Loucy (cell line): ENCODE measurements around the gene MASTL.

Experiments
- H2AFZ ChIP-seq: fragments of 200-600 bp; sonication (generic); 2 replicates; pipeline ENCODE4 v1.6.0; 2016; ENCODE audit warnings: antibody characterized with exemption, mild to moderate bottlenecking, low read length, moderate library complexity
- H3F3A ChIP-seq: fragments of 200-600 bp; 2 replicates; pipeline ENCODE4 v1.6.0; 2016; ENCODE audit warnings: antibody characterized with exemption, low read depth, mild to moderate bottlenecking
- H3K27me3 ChIP-seq: fragments of 200-600 bp; sonication (generic); 2 replicates; pipeline ENCODE4 v1.6.1; 2014; ENCODE audit warnings: low read length, mild to moderate bottlenecking; ENCODE audit not compliant: insufficient read depth, poor library complexity, severe bottlenecking
- H3K36me3 ChIP-seq: fragments of 200-600 bp; sonication (generic); 2 replicates; pipeline ENCODE4 v1.6.1; 2016; ENCODE audit warnings: low read length; ENCODE audit not compliant: insufficient read depth
- H3K4me1 ChIP-seq: fragments of 200-600 bp; sonication (generic); 2 replicates; pipeline ENCODE4 v1.5.1; 2014; ENCODE audit warnings: low read length, mild to moderate bottlenecking; ENCODE audit not compliant: insufficient read depth, poor library complexity, severe bottlenecking
- H3K4me2 ChIP-seq: fragments of 200-600 bp; sonication (generic); 2 replicates; pipeline ENCODE4 v1.6.0; 2014; ENCODE audit warnings: antibody characterized with exemption, low read length, low read depth, mild to moderate bottlenecking; ENCODE audit not compliant: poor library complexity, severe bottlenecking
- H3K4me3 ChIP-seq: fragments of 200-600 bp; sonication (generic); 2 replicates; pipeline ENCODE4 v1.5.1; 2014; ENCODE audit warnings: low read length, mild to moderate bottlenecking, mixed read lengths; ENCODE audit not compliant: poor library complexity, severe bottlenecking
- H3K79me2 ChIP-seq: fragments of 200-600 bp; sonication (generic); 2 replicates; pipeline ENCODE4 v1.6.1; 2014; ENCODE audit warnings: low read length; ENCODE audit not compliant: insufficient read depth
- H3K9ac ChIP-seq: fragments of 200-600 bp; sonication (generic); 2 replicates; pipeline ENCODE4 v1.6.0; 2014; ENCODE audit warnings: mild to moderate bottlenecking, low read depth, low read length, moderate library complexity; ENCODE audit not compliant: poor library complexity, severe bottlenecking
- H3K9me2 ChIP-seq: fragments of 200-600 bp; sonication (generic); replicated peaks from 2 replicates; pipeline ENCODE4 v1.6.1; 2016; ENCODE audit warnings: low read depth, low read length, mixed read lengths
- H3K9me3 ChIP-seq: fragments of 200-600 bp; sonication (generic); 2 replicates; pipeline ENCODE4 v1.6.1; 2014; ENCODE audit warnings: mild to moderate bottlenecking, antibody characterized with exemption, low read length, low read depth; ENCODE audit not compliant: insufficient read depth
- H4K20me1 ChIP-seq: fragments of 200-600 bp; sonication (generic); 2 replicates; pipeline ENCODE4 v1.6.0; 2014; ENCODE audit warnings: antibody characterized with exemption, low read length, mild to moderate bottlenecking; ENCODE audit not compliant: insufficient read depth, poor library complexity, severe bottlenecking
- EZH2phosphoT487 ChIP-seq: fragments of 200-600 bp; IDR thresholded peaks from 2 replicates; pipeline ENCODE4 v1.6.1; 2018; ENCODE audit warnings: antibody characterized with exemption, mild to moderate bottlenecking, moderate library complexity, borderline replicate concordance
- TF ChIP-seq, protein P1 (sequence below): fragments of 200-600 bp; sonication (generic); conservative IDR thresholded peaks from 2 replicates; pipeline ENCODE4 v1.5.1; 2014; ENCODE audit warnings: mild to moderate bottlenecking, antibody characterized with exemption, low read length

MASTL gene

DNA sequence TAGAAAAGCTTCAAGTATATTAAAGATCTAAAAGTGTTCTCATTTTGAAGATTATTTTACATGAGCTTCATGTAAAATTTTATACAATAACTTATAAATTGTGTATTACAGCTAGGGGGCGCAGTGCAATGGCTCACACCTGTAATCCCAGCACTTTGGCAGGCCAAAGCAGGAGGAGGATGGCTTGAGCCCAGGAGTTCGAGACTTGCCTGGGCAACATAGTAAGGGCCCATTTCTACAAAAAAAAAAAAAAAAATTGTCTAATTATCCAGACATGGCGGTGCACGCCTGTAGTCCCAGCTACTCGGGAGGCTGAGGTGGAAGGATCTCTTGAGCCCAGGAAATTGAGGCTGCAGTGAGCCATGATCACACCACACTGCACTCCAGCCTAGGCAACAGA is 68.8 kb downstream of the MASTL start:
- Histone ChIP-seq H2AFZ (no peak overlapping the region), H3F3A (no peaks in the 10 kb centered on the region), H3K36me3 (peaks cover 46% of the 10 kb centered on the region), H3K4me2 (no peak overlapping the region), H3K4me3 (no peak overlapping the region), H3K9me2 (no peaks in the 10 kb centered on the region), H3K79me2 (no peaks in the 10 kb centered on the region), H3K27me3 (no peaks in the 10 kb centered on the region), H4K20me1 (no peaks in the 10 kb centered on the region), H3K9ac (no peak overlapping the region), H3K9me3 (no peaks in the 10 kb centered on the region), H3K4me1 (peaks cover 8% of the 10 kb centered on the region)
- TF ChIP-seq, protein P1, sequence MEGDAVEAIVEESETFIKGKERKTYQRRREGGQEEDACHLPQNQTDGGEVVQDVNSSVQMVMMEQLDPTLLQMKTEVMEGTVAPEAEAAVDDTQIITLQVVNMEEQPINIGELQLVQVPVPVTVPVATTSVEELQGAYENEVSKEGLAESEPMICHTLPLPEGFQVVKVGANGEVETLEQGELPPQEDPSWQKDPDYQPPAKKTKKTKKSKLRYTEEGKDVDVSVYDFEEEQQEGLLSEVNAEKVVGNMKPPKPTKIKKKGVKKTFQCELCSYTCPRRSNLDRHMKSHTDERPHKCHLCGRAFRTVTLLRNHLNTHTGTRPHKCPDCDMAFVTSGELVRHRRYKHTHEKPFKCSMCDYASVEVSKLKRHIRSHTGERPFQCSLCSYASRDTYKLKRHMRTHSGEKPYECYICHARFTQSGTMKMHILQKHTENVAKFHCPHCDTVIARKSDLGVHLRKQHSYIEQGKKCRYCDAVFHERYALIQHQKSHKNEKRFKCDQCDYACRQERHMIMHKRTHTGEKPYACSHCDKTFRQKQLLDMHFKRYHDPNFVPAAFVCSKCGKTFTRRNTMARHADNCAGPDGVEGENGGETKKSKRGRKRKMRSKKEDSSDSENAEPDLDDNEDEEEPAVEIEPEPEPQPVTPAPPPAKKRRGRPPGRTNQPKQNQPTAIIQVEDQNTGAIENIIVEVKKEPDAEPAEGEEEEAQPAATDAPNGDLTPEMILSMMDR, result peak; percentile 73
- TF ChIP-seq EZH2phosphoT487, result no peak

DNA sequence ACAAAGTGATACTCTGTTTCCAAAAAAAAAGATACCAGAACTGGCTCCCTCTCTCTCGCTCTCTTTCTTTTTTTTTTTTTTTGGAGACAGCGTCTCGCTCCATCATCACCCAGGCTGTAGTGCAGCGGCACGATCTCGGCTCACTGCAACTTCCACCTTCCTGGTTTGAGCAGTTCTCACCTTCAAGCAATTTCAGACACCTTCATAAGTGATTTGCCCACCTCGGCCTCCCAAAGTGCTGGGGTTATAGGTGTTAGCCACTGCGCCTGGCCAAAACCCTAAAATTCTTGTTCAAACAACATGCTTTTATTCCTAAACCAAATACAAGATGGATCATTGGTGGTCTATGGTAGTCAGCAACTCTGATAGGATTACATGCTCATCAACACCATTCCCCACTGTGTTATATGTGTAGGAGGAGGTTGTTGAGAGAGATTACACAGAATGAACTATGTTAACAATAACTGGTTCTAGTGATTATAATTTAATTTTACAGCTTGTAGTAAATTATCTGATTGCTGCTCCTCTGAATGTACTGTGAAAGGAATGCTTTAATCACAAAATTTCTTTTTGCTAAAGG is 69.9 kb downstream of the MASTL start:
- peaks cover 36% of the 10 kb centered on the region for H3K36me3 ChIP-seq
- no peak overlapping the region for H3K4me3 ChIP-seq
- no peaks in the 10 kb centered on the region for H3K9me3 ChIP-seq
- H3K4me2 ChIP-seq, result no peak overlapping the region
- no peak for TF ChIP-seq EZH2phosphoT487
- TF ChIP-seq, protein P1, result no peak
- no peak overlapping the region for H2AFZ ChIP-seq
- no peak overlapping the region for H3K9ac ChIP-seq
- no peaks in the 10 kb centered on the region for H4K20me1 ChIP-seq
- no peaks in the 10 kb centered on the region for H3K9me2 ChIP-seq
- H3F3A ChIP-seq, result no peaks in the 10 kb centered on the region
- H3K27me3 ChIP-seq, result no peaks in the 10 kb centered on the region
- peaks cover 8% of the 10 kb centered on the region for H3K4me1 ChIP-seq
- no peaks in the 10 kb centered on the region for H3K79me2 ChIP-seq

DNA sequence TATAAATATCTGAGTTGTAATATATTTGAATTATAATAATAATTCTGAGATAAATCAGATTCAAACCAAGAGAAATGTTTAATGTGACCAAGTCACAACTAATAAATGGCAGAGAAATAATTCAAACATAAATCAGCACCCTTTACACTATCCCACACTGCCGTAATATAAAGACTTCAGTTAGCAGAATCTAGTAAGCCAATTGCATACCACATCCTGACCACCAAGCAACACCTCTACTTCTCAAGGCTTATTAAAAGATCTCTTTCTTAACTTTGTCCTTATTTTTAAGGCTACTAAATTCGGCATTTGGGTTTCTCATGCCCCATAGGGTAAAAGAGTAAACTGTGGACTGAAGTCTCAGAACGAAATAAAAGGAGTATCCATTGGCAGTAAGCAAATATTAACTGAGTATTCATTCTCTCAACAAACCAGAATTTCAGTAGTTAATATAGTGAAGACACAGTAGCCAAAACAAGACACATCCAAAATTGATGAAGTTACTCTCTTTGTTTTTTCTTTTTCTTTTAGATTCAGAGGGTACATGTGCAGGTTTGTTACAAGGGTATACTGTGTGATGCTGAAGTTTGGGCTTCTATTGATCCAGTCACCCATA is 70.6 kb downstream of the MASTL start:
- H3F3A ChIP-seq, result no peaks in the 10 kb centered on the region
- no peaks in the 10 kb centered on the region for H3K9me3 ChIP-seq
- H3K4me3 ChIP-seq, result no peak overlapping the region
- H3K4me2 ChIP-seq, result peak overlapping the region; percentile 30
- TF ChIP-seq, protein P1, result no peak
- H3K9me2 ChIP-seq, result no peaks in the 10 kb centered on the region
- H3K79me2 ChIP-seq, result no peaks in the 10 kb centered on the region
- peaks cover 30% of the 10 kb centered on the region for H3K36me3 ChIP-seq
- H3K27me3 ChIP-seq, result no peaks in the 10 kb centered on the region
- no peaks in the 10 kb centered on the region for H4K20me1 ChIP-seq
- H3K9ac ChIP-seq, result no peak overlapping the region
- peaks cover 8% of the 10 kb centered on the region for H3K4me1 ChIP-seq
- no peak overlapping the region for H2AFZ ChIP-seq
